ENCODE data around the gene STARD13.

Gene STARD13

GRCh38 chr13:33147832-33148231 lies 137.7 kb downstream of the STARD13 start:
- Histone ChIP-seq H3K9me3 (ENCODE audit: control insufficient read depth, insufficient read depth, low read length) (no peaks in the 10 kb centered on the region), H3K4me1 (ENCODE audit: control insufficient read depth, insufficient read depth, low read length) (no peaks in the 10 kb centered on the region), H3K27ac (ENCODE audit: low read length) (no peak overlapping the region), H3K27me3 (ENCODE audit: control insufficient read depth, insufficient read depth, low read length) (no peaks in the 10 kb centered on the region), H3K36me3 (ENCODE audit: control insufficient read depth, insufficient read depth, low read length) (no peaks in the 10 kb centered on the region), H3K4me3 (ENCODE audit: low read length) (no peak overlapping the region)
- DNase-seq (ENCODE audit: low read depth, low spot score) = no peak
- no CpG with 5 or more reads among the region's 3 CpGs for WGBS (ENCODE audit: insufficient coverage, insufficient read length)

DNA sequence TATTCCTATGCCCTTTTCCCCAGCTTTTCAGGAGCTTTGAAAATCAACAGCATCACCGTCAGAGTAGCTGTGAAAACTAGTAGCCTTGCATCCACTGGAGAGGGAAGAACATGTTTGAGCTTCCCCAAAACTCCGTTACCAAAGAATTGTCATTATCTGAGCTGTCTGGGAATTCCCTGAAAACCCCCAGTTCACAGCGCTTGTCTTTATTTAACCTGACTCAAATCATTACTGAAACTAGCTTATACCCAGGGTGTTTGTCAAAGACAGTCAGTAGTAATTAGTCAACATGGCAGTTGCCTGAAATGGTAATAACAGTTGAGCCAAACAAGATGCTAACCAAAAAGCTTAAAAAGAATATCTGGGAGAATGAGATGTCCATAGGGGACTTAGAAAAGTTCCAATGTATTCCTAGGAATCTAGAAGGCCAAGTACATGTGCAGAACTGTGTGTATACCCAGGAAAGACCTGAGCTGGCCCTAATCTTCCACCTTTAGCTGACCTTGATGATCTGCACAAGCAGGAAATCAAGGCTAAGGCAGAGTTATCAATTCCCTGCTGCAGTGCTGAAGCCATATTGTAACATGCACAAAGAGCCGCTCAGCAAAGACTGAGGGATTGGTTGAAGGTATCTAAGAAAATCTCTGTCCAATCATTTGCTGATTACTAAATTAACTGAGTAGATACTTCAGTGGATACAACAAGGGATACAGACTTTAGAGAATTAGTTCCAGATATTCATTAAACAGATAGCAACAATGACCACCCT lies 138.5 kb downstream of the STARD13 start:
- H3K36me3 ChIP-seq (ENCODE audit: control insufficient read depth, insufficient read depth, low read length) = no peaks in the 10 kb centered on the region
- H3K4me3 ChIP-seq (ENCODE audit: low read length) = no peak overlapping the region
- WGBS (ENCODE audit: insufficient coverage, insufficient read length) = no CpG with 5 or more reads among the region's 4 CpGs
- DNase-seq (ENCODE audit: low read depth, low spot score) = no peak
- no peaks in the 10 kb centered on the region for H3K27me3 ChIP-seq (ENCODE audit: control insufficient read depth, insufficient read depth, low read length)
- H3K9me3 ChIP-seq (ENCODE audit: control insufficient read depth, insufficient read depth, low read length) = no peaks in the 10 kb centered on the region
- H3K27ac ChIP-seq (ENCODE audit: low read length) = no peak overlapping the region
- H3K4me1 ChIP-seq (ENCODE audit: control insufficient read depth, insufficient read depth, low read length) = no peaks in the 10 kb centered on the region

DNA sequence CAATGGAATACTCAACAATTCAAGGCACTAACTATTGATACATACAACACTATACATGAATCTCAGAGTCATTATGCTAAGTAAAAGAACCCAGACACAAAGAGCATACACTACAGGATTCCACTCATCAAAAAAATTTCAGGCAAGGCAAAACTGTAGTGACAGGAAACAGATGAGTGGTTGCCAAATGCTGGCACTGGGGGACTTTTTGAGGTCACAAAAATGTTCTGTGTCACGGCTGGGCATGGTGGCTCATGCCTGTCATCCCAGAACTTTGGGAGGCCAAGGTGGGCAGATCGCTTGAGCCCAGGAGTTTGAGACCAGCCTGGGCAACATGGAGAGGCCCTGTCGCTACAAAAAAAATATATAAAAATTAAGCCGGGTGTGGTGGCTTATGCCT lies 139.9 kb downstream of the STARD13 start:
- no peak overlapping the region for H3K27ac ChIP-seq (ENCODE audit: low read length)
- H3K9me3 ChIP-seq (ENCODE audit: control insufficient read depth, insufficient read depth, low read length) = no peaks in the 10 kb centered on the region

DNA sequence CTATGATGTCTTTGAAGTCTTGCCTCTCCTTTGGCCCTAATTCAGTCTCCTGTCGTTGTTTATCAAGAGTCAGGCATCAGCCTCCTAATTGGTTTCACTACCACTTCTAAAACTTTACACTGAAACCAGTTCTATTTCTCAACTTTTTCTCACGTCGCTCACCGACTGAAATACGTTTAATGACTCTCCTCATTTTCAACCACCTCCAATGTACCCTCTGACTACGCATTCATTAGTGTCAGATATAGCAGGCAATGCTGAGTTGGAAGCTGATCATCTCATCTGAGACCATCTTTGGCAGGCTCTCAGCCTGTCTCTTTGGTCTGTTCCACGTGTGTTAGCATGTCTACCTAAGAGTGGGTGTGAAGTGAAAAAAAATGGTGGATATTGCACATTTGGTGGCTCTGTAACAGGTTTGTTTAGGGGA lies 141.2 kb downstream of the STARD13 start:
- Histone ChIP-seq H3K4me3 (ENCODE audit: low read length) (no peak overlapping the region), H3K36me3 (ENCODE audit: control insufficient read depth, insufficient read depth, low read length) (no peaks in the 10 kb centered on the region), H3K27ac (ENCODE audit: low read length) (no peak overlapping the region), H3K9me3 (ENCODE audit: control insufficient read depth, insufficient read depth, low read length) (no peaks in the 10 kb centered on the region), H3K4me1 (ENCODE audit: control insufficient read depth, insufficient read depth, low read length) (no peaks in the 10 kb centered on the region), H3K27me3 (ENCODE audit: control insufficient read depth, insufficient read depth, low read length) (no peaks in the 10 kb centered on the region)
- no peak for DNase-seq (ENCODE audit: low read depth, low spot score)
- WGBS (ENCODE audit: insufficient coverage, insufficient read length) = 100% methylated on average over 4 of the region's 7 CpGs

More for the DNA sequence above, 139.9 kb downstream of the STARD13 start:
- no peak for DNase-seq (ENCODE audit: low read depth, low spot score)
- no peaks in the 10 kb centered on the region for H3K27me3 ChIP-seq (ENCODE audit: control insufficient read depth, insufficient read depth, low read length)
- no peak overlapping the region for H3K4me3 ChIP-seq (ENCODE audit: low read length)
- WGBS (ENCODE audit: insufficient coverage, insufficient read length) = no CpG with 5 or more reads among the region's 4 CpGs
- no peaks in the 10 kb centered on the region for H3K4me1 ChIP-seq (ENCODE audit: control insufficient read depth, insufficient read depth, low read length)
- H3K36me3 ChIP-seq (ENCODE audit: control insufficient read depth, insufficient read depth, low read length) = no peaks in the 10 kb centered on the region

DNA sequence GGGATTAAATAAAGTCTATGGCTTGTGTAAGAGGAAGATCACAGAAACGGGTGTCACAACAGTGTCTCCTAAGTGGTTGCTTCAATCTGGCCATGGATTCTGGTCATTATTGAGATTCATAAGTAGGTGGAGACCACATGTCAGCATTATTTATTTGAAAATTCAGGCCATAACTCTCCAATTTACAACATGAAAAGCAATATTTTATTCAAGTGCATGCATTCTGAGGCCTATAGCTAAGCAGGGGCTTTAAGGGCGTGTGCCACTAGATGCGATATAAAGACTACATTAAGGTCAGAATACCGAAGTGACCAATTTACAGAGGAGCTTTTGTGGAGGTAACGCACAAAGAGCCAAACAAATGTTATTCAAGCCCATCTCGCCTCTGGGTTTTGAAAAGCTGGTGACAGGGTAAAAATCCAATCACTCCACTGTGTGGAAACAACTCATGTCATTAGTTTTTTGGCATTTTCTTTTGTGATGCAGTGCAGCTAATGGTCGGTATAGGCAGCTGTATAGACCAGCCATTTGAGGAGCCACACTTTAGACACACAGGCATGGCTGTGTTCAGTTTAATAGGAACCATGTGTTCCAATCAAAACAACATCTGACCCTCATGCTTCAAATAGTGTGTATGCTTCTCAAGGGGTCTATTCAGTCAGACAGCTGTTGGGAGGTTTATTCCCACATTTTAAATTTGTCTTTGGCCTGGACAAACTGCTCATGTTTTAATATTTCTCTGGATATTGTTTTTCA lies 145.6 kb downstream of the STARD13 start:
- H3K27ac ChIP-seq (ENCODE audit: low read length) = no peak overlapping the region
- WGBS (ENCODE audit: insufficient coverage, insufficient read length) = no CpG with 5 or more reads among the region's 7 CpGs
- H3K4me3 ChIP-seq (ENCODE audit: low read length) = no peak overlapping the region
- no peaks in the 10 kb centered on the region for H3K9me3 ChIP-seq (ENCODE audit: control insufficient read depth, insufficient read depth, low read length)
- no peak for DNase-seq (ENCODE audit: low read depth, low spot score)
- no peaks in the 10 kb centered on the region for H3K4me1 ChIP-seq (ENCODE audit: control insufficient read depth, insufficient read depth, low read length)
- H3K36me3 ChIP-seq (ENCODE audit: control insufficient read depth, insufficient read depth, low read length) = no peaks in the 10 kb centered on the region
- H3K27me3 ChIP-seq (ENCODE audit: control insufficient read depth, insufficient read depth, low read length) = no peaks in the 10 kb centered on the region

GRCh38 chr13:33139184-33139583 lies 146.4 kb downstream of the STARD13 start:
- no CpG with 5 or more reads among the region's 1 CpG for WGBS (ENCODE audit: insufficient coverage, insufficient read length)
- Histone ChIP-seq H3K36me3 (ENCODE audit: control insufficient read depth, insufficient read depth, low read length) (no peaks in the 10 kb centered on the region), H3K27ac (ENCODE audit: low read length) (no peak overlapping the region), H3K27me3 (ENCODE audit: control insufficient read depth, insufficient read depth, low read length) (no peaks in the 10 kb centered on the region), H3K4me1 (ENCODE audit: control insufficient read depth, insufficient read depth, low read length) (no peaks in the 10 kb centered on the region), H3K9me3 (ENCODE audit: control insufficient read depth, insufficient read depth, low read length) (no peaks in the 10 kb centered on the region), H3K4me3 (ENCODE audit: low read length) (no peak overlapping the region)
- DNase-seq (ENCODE audit: low read depth, low spot score) = no peak

- Histone ChIP-seq H3K4me1 (ENCODE audit: control insufficient read depth, insufficient read depth, low read length) (no peaks in the 10 kb centered on the region), H3K27me3 (ENCODE audit: control insufficient read depth, insufficient read depth, low read length) (no peaks in the 10 kb centered on the region), H3K9me3 (ENCODE audit: control insufficient read depth, insufficient read depth, low read length) (no peaks in the 10 kb centered on the region), H3K36me3 (ENCODE audit: control insufficient read depth, insufficient read depth, low read length) (no peaks in the 10 kb centered on the region), H3K27ac (ENCODE audit: low read length) (no peak overlapping the region), H3K4me3 (ENCODE audit: low read length) (no peak overlapping the region)
- DNase-seq (ENCODE audit: low read depth, low spot score) = no peak
- no CpG with 5 or more reads among the region's 14 CpGs for WGBS (ENCODE audit: insufficient coverage, insufficient read length)
Observed at GRCh38 chr13:33138441-33138840, 147.1 kb downstream of the STARD13 start.

DNA sequence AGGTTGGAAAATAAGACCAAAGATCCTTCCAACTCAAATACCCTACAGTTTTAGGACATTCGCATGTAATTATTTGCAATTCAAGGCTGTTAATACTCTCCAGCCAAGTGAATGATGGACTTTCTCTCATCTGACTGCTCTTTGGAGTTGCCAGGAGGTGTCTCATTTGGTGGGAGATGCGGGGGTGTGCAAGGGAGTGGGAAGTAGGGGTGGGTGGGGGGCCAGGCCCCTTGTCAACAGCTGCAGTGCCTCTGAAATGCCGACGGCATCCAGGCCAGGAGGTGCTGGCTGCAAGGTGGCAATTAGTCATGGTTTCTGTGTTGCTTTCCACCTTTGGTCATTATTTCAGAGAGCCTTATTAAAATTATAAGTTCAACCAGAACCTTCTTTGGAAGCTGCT lies 147.8 kb downstream of the STARD13 start:
- Histone ChIP-seq H3K4me1 (ENCODE audit: control insufficient read depth, insufficient read depth, low read length) (no peaks in the 10 kb centered on the region), H3K27me3 (ENCODE audit: control insufficient read depth, insufficient read depth, low read length) (no peaks in the 10 kb centered on the region), H3K27ac (ENCODE audit: low read length) (no peak overlapping the region), H3K4me3 (ENCODE audit: low read length) (no peak overlapping the region), H3K36me3 (ENCODE audit: control insufficient read depth, insufficient read depth, low read length) (no peaks in the 10 kb centered on the region), H3K9me3 (ENCODE audit: control insufficient read depth, insufficient read depth, low read length) (no peaks in the 10 kb centered on the region)
- WGBS (ENCODE audit: insufficient coverage, insufficient read length) = no CpG with 5 or more reads among the region's 4 CpGs
- DNase-seq (ENCODE audit: low read depth, low spot score) = no peak

DNA sequence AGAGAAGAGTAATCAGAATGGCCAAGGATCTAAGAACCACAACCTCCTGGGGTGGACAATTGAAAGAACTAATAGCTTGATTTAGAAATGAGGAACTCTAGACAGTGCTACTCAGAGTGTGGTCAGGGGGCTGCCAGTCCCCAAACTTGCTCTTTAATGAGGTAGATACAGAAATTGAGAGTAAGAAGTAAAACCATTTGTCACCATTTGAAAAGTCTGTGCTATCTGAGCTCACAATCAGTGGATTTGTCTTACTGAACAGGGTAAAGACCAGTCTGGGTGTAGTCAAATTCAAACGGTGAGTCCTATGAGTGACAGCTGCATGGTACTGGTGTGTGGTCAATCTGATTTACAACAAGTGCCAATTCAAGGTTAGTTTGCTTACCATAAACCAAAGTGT lies 150.5 kb downstream of the STARD13 start:
- no CpG with 5 or more reads among the region's 1 CpG for WGBS (ENCODE audit: insufficient coverage, insufficient read length)
- no peak overlapping the region for H3K27ac ChIP-seq (ENCODE audit: low read length)
- no peaks in the 10 kb centered on the region for H3K36me3 ChIP-seq (ENCODE audit: control insufficient read depth, insufficient read depth, low read length)
- no peak for DNase-seq (ENCODE audit: low read depth, low spot score)
- no peaks in the 10 kb centered on the region for H3K4me1 ChIP-seq (ENCODE audit: control insufficient read depth, insufficient read depth, low read length)
- H3K9me3 ChIP-seq (ENCODE audit: control insufficient read depth, insufficient read depth, low read length) = no peaks in the 10 kb centered on the region
- no peaks in the 10 kb centered on the region for H3K27me3 ChIP-seq (ENCODE audit: control insufficient read depth, insufficient read depth, low read length)
- no peak overlapping the region for H3K4me3 ChIP-seq (ENCODE audit: low read length)

- Histone ChIP-seq H3K4me1 (ENCODE audit: control insufficient read depth, insufficient read depth, low read length) (no peaks in the 10 kb centered on the region), H3K4me3 (ENCODE audit: low read length) (no peak overlapping the region), H3K27me3 (ENCODE audit: control insufficient read depth, insufficient read depth, low read length) (no peaks in the 10 kb centered on the region), H3K27ac (ENCODE audit: low read length) (no peak overlapping the region), H3K36me3 (ENCODE audit: control insufficient read depth, insufficient read depth, low read length) (no peaks in the 10 kb centered on the region), H3K9me3 (ENCODE audit: control insufficient read depth, insufficient read depth, low read length) (no peaks in the 10 kb centered on the region)
- no peak for DNase-seq (ENCODE audit: low read depth, low spot score)
- WGBS (ENCODE audit: insufficient coverage, insufficient read length) = no CpG with 5 or more reads among the region's 3 CpGs
Observed at GRCh38 chr13:33134213-33134612, 151.3 kb downstream of the STARD13 start.

Measured in iPS DF 6.9 (cell line).